PC-3 (cell line): ENCODE data around the gene AOAH. TPM values are rescaled to one million over a fixed set of nuclear protein-coding genes. Genes with fewer than 3 reads are reported as not detected.

Experiments used
- ATAC-seq: fragments of 200-7000 bp; cut with Tn5 transposase; 2 replicates; pipeline ENCODE4 v1.9.1; 2020; ENCODE audit warnings: mild to moderate bottlenecking, moderate library complexity
- BruUV-seq: library from RNA; stranded (reverse); fragments of 400-500 nt; replicated peaks from 2 replicates; lab custom pipeline; 2021; lab: Mats Ljungman, UMichigan
- CTCF ChIA-PET: fragments of 300-600 bp; sonication (Branson Sonifier 250); formaldehyde crosslinking; loops from one replicate; lab custom pipeline; 2022; ENCODE audit warnings: antibody characterized with exemption; lab: Charles Lee
- POLR2A ChIA-PET: fragments of 300-600 bp; sonication (Branson Sonifier 250); formaldehyde crosslinking; loops from one replicate; lab custom pipeline; 2022; ENCODE audit warnings: antibody characterized with exemption; ENCODE audit not compliant: unreplicated experiment; lab: Charles Lee
- DNase-seq: peaks from one replicate; pipeline ENCODE4 v3.0.0-alpha.2; 2015
- H2AFZ ChIP-seq: fragments of 300-600 bp; sonication (generic); 2 replicates; pipeline ENCODE4 v1.6.0; 2016; ENCODE audit warnings: antibody characterized with exemption, low read length
- H3F3A ChIP-seq: fragments of 300-600 bp; sonication (generic); one replicate; pipeline ENCODE4 v1.6.0; 2017; ENCODE audit warnings: antibody characterized with exemption, low read length, control low read depth, mild to moderate bottlenecking; ENCODE audit not compliant: unreplicated experiment
- H3K27ac ChIP-seq: fragments of 300-600 bp; sonication (generic); 2 replicates; pipeline ENCODE4 v1.5.1; 2016; ENCODE audit warnings: mild to moderate bottlenecking, low read length
- H3K27me3 ChIP-seq: fragments of 300-600 bp; sonication (generic); 2 replicates; pipeline ENCODE4 v1.6.1; 2016; ENCODE audit warnings: low read length, mixed read lengths
- H3K36me3 ChIP-seq: fragments of 300-600 bp; sonication (generic); 2 replicates; pipeline ENCODE4 v1.6.1; 2016; ENCODE audit warnings: low read depth, mixed run types, low read length, mixed read lengths
- H3K4me1 ChIP-seq: fragments of 300-600 bp; sonication (generic); 2 replicates; pipeline ENCODE4 v1.5.1; 2016; ENCODE audit warnings: low read length; ENCODE audit not compliant: insufficient read depth
- H3K4me2 ChIP-seq: fragments of 300-600 bp; sonication (generic); 2 replicates; pipeline ENCODE4 v1.6.0; 2016; ENCODE audit warnings: low read length
- H3K4me3 ChIP-seq: fragments of 300-600 bp; sonication (generic); 2 replicates; pipeline ENCODE4 v1.5.1; 2016; ENCODE audit warnings: mild to moderate bottlenecking, low read length, mixed read lengths
- H3K79me2 ChIP-seq: fragments of 300-600 bp; sonication (generic); 2 replicates; pipeline ENCODE4 v1.6.1; 2017; ENCODE audit warnings: low read length, mixed read lengths
- H3K9ac ChIP-seq: fragments of 300-600 bp; sonication (generic); 2 replicates; pipeline ENCODE4 v1.6.0; 2016; ENCODE audit warnings: mild to moderate bottlenecking, low read length
- H3K9me2 ChIP-seq: fragments of 300-600 bp; sonication (generic); replicated peaks from 2 replicates; pipeline ENCODE4 v1.6.1; 2016; ENCODE audit warnings: mixed run types, low read length, mixed read lengths
- H3K9me3 ChIP-seq: fragments of 300-600 bp; sonication (generic); 2 replicates; pipeline ENCODE4 v1.6.1; 2016; ENCODE audit warnings: low read length, mixed read lengths
- H4K20me1 ChIP-seq: fragments of 300-600 bp; sonication (generic); 2 replicates; pipeline ENCODE4 v1.6.1; 2016; ENCODE audit warnings: low read length, mixed read lengths
- CTCF ChIP-seq: fragments of 300-600 bp; sonication (generic); conservative IDR thresholded peaks from 2 replicates; pipeline ENCODE4 v1.5.1; 2017; ENCODE audit warnings: antibody characterized with exemption, low read depth, mild to moderate bottlenecking, low read length
- EZH2 ChIP-seq: fragments of 300-600 bp; sonication (generic); IDR thresholded peaks from one replicate; pipeline ENCODE4 v1.6.1; 2017; ENCODE audit warnings: antibody characterized with exemption, mild to moderate bottlenecking, low read length; ENCODE audit not compliant: unreplicated experiment
- EZH2phosphoT487 ChIP-seq: fragments of 300-600 bp; sonication (generic); IDR thresholded peaks from 2 replicates; pipeline ENCODE4 v1.6.1; 2018; ENCODE audit warnings: mild to moderate bottlenecking, antibody characterized with exemption, low read length, borderline replicate concordance
- intact Hi-C: fragments of 100-400 bp; cut with micrococcal nuclease; formaldehyde crosslinking; loops from 2 replicates; pipeline ENCODE4 v1.9.0; 2023
- total RNA-seq: library from RNA; depleted of rRNA; stranded (reverse); fragments of >200 nt; gene quantifications from 2 replicates; pipeline ENCODE4 v1.2.3, GENCODE V29; 2014

Gene AOAH
- total RNA-seq, 1 experiment from 2014 or later = not detected

- CTCF ChIA-PET = no interaction called here
- BruUV-seq = no TSS peak
Measured at GRCh38 chr7:36515847-36516246, 208.4 kb downstream of the AOAH start.

GRCh38 chr7:36514289-36515243, 209.7 kb downstream of the AOAH start:
- Histone ChIP-seq H3K9me2 (no peaks in the 10 kb centered on the region), H2AFZ (no peak overlapping the region), H3K9me3 (no peaks in the 10 kb centered on the region), H4K20me1 (no peaks in the 10 kb centered on the region), H3K9ac (no peak overlapping the region), H3K4me2 (no peak overlapping the region), H3K4me1 (no peaks in the 10 kb centered on the region), H3K79me2 (no peaks in the 10 kb centered on the region), H3K27ac (no peak overlapping the region), H3F3A (no peaks in the 10 kb centered on the region), H3K4me3 (no peak overlapping the region), H3K27me3 (no peaks in the 10 kb centered on the region), H3K36me3 (no peaks in the 10 kb centered on the region)
- CTCF ChIA-PET = no interaction called here
- BruUV-seq = no TSS peak
- POLR2A ChIA-PET = no interaction called here
- ATAC-seq (no peak), DNase-seq (no peak)
- TF ChIP-seq EZH2phosphoT487 (no peak), EZH2 (no peak), CTCF (no peak)
- intact Hi-C loops = no loop called here

More at GRCh38 chr7:36515847-36516246, 208.4 kb downstream of the AOAH start:
- no peak overlapping the region for H2AFZ ChIP-seq
- POLR2A ChIA-PET = no interaction called here
- H3K9me2 ChIP-seq = no peaks in the 10 kb centered on the region
- H3K27ac ChIP-seq = no peak overlapping the region
- H4K20me1 ChIP-seq = no peaks in the 10 kb centered on the region
- H3K4me2 ChIP-seq = no peak overlapping the region
- H3K36me3 ChIP-seq = no peaks in the 10 kb centered on the region
- no peaks in the 10 kb centered on the region for H3K79me2 ChIP-seq
- no peak overlapping the region for H3K4me3 ChIP-seq
- no peaks in the 10 kb centered on the region for H3K4me1 ChIP-seq
- TF ChIP-seq EZH2 = no peak
- H3K9me3 ChIP-seq = no peaks in the 10 kb centered on the region
- H3F3A ChIP-seq = no peaks in the 10 kb centered on the region
- intact Hi-C loops = no loop called here
- DNase-seq = no peak
- no peak overlapping the region for H3K9ac ChIP-seq
- no peaks in the 10 kb centered on the region for H3K27me3 ChIP-seq
- no peak for ATAC-seq

- Histone ChIP-seq H3K4me1 (no peaks in the 10 kb centered on the region), H3K36me3 (no peaks in the 10 kb centered on the region), H3K9me2 (no peaks in the 10 kb centered on the region), H2AFZ (no peak overlapping the region), H3F3A (no peaks in the 10 kb centered on the region), H3K4me2 (no peak overlapping the region), H3K4me3 (no peak overlapping the region), H3K9ac (no peak overlapping the region), H3K9me3 (no peaks in the 10 kb centered on the region), H4K20me1 (no peaks in the 10 kb centered on the region), H3K79me2 (no peaks in the 10 kb centered on the region), H3K27me3 (no peaks in the 10 kb centered on the region), H3K27ac (no peak overlapping the region)
- ChIA-PET CTCF (no interaction called here), POLR2A (no interaction called here)
- BruUV-seq = no TSS peak
- TF ChIP-seq CTCF = no peak
- TF ChIP-seq EZH2phosphoT487 = no peak
- TF ChIP-seq EZH2 = no peak
- intact Hi-C loops = no loop called here
- DNase-seq = no peak
- ATAC-seq = no peak
Measured at GRCh38 chr7:36513393-36513792, 210.9 kb downstream of the AOAH start.
